Colonic mucosa (tissue), 4 donors: ENCODE measurements around the gene GGT1. TPM values are rescaled to one million over a fixed set of nuclear protein-coding genes. Genes with fewer than 3 reads are reported as not detected.
"Not testable (repeated sequence)": the region's sequence is repeated elsewhere in the genome, so short reads cannot be mapped to it uniquely, and the experiment has no call there.

Source experiments
- DNase-seq: peaks from one replicate; pipeline ENCODE4 v3.0.0-alpha.2; 2020
- H3K27ac ChIP-seq: fragments of 200-600 bp; one replicate; pipeline ENCODE4 v1.8.0; 2021
- H3K27me3 ChIP-seq: fragments of 200-600 bp; one replicate; pipeline ENCODE4 v1.8.0; 2021
- H3K36me3 ChIP-seq: fragments of 200-600 bp; one replicate; pipeline ENCODE4 v1.8.0; 2021
- H3K4me1 ChIP-seq: fragments of 200-600 bp; one replicate; pipeline ENCODE4 v1.8.0; 2021; ENCODE audit warnings: mild to moderate bottlenecking
- H3K4me3 ChIP-seq: fragments of 200-600 bp; one replicate; pipeline ENCODE4 v1.8.0; 2021
- H3K9ac ChIP-seq, 2 donors: one replicate each; pipeline ENCODE4 v1.7.0; 2013; ENCODE audit warnings: control low read depth in 2 of 2, low read depth in 2 of 2, low read length in 2 of 2
- H3K9me3 ChIP-seq: fragments of 200-600 bp; one replicate; pipeline ENCODE4 v1.8.0; 2021
- CTCF ChIP-seq: fragments of 200-600 bp; IDR thresholded peaks from one replicate; pipeline ENCODE4 v1.8.0; 2022; ENCODE audit warnings: antibody characterized with exemption, mild to moderate bottlenecking
- intact Hi-C: fragments of 100-400 bp; cut with DNase I; formaldehyde crosslinking; loops from one replicate; pipeline ENCODE4 v1.14.1; 2022
- total RNA-seq, 2 donors: library from RNA; stranded (reverse); fragmentation: NEBNext Ultra II Directional in 1 of 2; extraction: Animal tissue kit (Norgen Biotek cat#: 25700) in 1 of 2; gene quantifications; one replicate each; pipeline ENCODE4 v1.2.1, GENCODE V29; 2021
- donor health status: healthy.
- donor health status: DM: no; HTN: no; CAD: no.
- donor health status: DM: no; HTN: no; CAD: no.

Gene GGT1
- 10 to 100 TPM; 16.8 to 50.4 TPM for total RNA-seq

DNA sequence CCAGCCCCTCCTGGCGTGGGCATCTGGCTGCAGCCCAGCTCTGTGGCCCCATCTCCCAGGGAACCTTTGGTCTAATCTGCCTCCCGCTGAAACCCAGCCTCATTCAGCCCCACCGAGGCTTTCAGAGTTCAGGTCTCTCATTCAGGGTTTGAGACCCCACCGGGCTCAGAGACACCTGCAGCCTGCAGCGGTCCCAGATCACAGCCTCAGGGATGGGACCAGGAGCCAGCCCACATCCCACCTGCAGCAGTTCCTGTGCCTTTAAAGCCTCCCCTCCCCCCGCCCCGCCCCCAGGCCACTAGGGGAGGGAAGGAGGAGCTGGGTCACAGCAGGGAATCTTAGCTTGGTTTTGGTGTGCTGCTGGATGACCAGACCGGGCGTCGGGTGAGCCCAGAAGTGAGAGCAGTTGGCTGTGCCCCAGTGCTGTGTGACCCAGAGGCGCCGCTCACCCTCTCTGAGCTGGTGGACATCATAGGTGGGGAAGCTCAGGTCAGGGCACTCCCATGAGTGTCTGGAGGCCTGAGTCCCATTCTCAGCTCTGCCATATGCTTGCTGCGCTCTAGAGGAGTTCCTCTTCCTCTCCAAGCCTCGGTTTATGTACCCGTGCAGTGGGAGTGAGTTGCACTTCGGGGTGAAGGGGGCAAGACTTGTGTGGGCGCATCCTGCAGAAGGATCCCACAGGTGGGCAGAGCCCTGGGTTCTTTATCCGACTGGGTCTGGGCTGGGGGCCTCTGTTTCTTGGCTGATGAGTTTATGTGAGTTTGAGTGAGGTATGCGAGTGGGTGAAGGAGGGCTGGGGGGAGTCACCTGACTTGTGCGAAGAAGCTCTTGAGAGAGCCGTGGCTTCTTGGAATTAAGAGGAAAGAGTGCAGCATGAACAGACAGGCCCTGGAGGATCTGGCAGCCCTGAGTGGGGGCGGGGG is at the start of gene GGT1:
TSS of gene GGT1 (plus strand) at position 347 of the 923 bp plus-strand sequence. CDS start 7,889 bp downstream, outside the sequence.
- Histone ChIP-seq H3K4me1 (peaks cover 11% of the 10 kb centered on the region), H3K4me3 (peak within 1 kb of the TSS; percentile 11), H3K9ac (peak within 1 kb of the TSS in 1 of 2 donors; percentile 35), H3K27ac (peak within 1 kb of the TSS; percentile 69)
- peak; percentile 47 for DNase-seq
- not testable (repeated sequence) for H3K36me3 ChIP-seq, H3K9me3 ChIP-seq, H3K27me3 ChIP-seq
- intact Hi-C loops: loop anchor here (5.0 kb wide), 1 partner anchor 926 kb away; no protein-coding TSS in a partner anchor

DNA sequence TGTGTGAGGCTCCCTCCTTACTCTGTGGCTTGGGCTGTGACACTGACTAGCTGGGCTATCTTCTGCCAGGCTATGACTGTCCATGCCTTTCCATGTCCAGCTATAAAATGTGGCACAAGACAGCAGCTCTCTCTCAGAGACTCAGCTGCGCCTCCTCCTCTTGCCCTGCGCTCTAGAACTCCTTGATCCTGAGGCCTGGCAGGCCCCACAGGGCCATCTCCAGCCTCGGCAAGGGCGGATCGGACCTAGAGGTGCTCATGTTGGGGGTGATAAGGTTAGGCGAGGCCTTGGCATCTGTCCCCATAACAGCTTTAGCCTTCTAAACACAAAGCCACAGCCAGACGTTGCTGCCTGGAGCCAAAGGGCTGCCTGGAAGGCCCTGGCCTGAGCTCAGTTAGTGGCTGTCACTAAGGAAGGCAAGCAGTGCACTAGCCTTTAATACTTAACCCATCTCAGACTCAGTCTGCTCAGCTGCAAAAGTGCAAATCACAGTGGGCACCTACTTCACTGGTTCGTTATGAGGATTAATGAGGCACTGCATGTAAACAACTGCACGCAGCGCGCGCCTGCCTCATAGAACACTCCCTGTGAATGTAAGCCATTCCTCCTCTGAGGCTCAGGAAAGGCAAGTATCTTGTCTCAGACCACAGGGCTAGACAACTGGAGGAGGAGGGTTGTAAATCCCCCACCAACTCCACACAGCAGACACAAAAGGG is 49.2 kb upstream of the GGT1 start:
- H3K27me3 ChIP-seq: no peaks in the 10 kb centered on the region
- TF ChIP-seq CTCF: no peak
- peak overlapping the region; percentile 93 to 95 for H3K9ac ChIP-seq
- peak overlapping the region; percentile 99 for H3K4me3 ChIP-seq
- H3K9me3 ChIP-seq: no peaks in the 10 kb centered on the region
- peaks cover 10% of the 10 kb centered on the region for H3K36me3 ChIP-seq
- intact Hi-C loops: no loop called here
- peak; percentile 36 for DNase-seq
- peak overlapping the region; percentile 100 for H3K27ac ChIP-seq
- peaks cover 47% of the 10 kb centered on the region for H3K4me1 ChIP-seq

GRCh38 chr22:24554313-24555164 is 48.5 kb upstream of the GGT1 start, which contains the start of gene GUCD1:
Gene GUCD1 (minus strand): TSS chr22:24555138. CDS start chr22:24554991, 147 bp downstream.
- DNase-seq: peak; percentile 63
- no peaks in the 10 kb centered on the region for H3K9me3 ChIP-seq
- H3K36me3 ChIP-seq: peaks cover 10% of the 10 kb centered on the region
- H3K4me1 ChIP-seq: peaks cover 46% of the 10 kb centered on the region
- TF ChIP-seq CTCF: no peak
- peak within 1 kb of the TSS; percentile 93 to 95 for H3K9ac ChIP-seq
- H3K27ac ChIP-seq: peak within 1 kb of the TSS; percentile 100
- peak within 1 kb of the TSS; percentile 99 for H3K4me3 ChIP-seq
- intact Hi-C loops: no loop called here
- no peaks in the 10 kb centered on the region for H3K27me3 ChIP-seq

GRCh38 chr22:24555165-24556039 is 47.6 kb upstream of the GGT1 start, which contains the start of gene SNRPD3:
Gene SNRPD3 (plus strand): TSS chr22:24555999. CDS start chr22:24557675, 1,676 bp downstream.
- H3K27me3 ChIP-seq: no peaks in the 10 kb centered on the region
- peak within 1 kb of the TSS; percentile 93 to 95 for H3K9ac ChIP-seq
- peak; percentile 100 for DNase-seq
- peaks cover 40% of the 10 kb centered on the region for H3K4me1 ChIP-seq
- peak within 1 kb of the TSS; percentile 100 for H3K27ac ChIP-seq
- intact Hi-C loops: no loop called here
- no peak for TF ChIP-seq CTCF
- peak within 1 kb of the TSS; percentile 99 for H3K4me3 ChIP-seq
- peaks cover 10% of the 10 kb centered on the region for H3K36me3 ChIP-seq
- no peaks in the 10 kb centered on the region for H3K9me3 ChIP-seq

GRCh38 chr22:24559471-24559870 is 43.5 kb upstream of the GGT1 start:
- no peak for TF ChIP-seq CTCF
- H3K9ac ChIP-seq: no peak overlapping the region
- peaks cover 13% of the 10 kb centered on the region for H3K4me1 ChIP-seq
- no peaks in the 10 kb centered on the region for H3K27me3 ChIP-seq
- no peak for DNase-seq
- intact Hi-C loops: no loop called here
- H3K36me3 ChIP-seq: peaks cover 16% of the 10 kb centered on the region
- no peak overlapping the region for H3K4me3 ChIP-seq
- H3K27ac ChIP-seq: no peak overlapping the region
- H3K9me3 ChIP-seq: no peaks in the 10 kb centered on the region
